ENCODE results near the gene DPH2.

- TF ChIP-seq, protein P1, sequence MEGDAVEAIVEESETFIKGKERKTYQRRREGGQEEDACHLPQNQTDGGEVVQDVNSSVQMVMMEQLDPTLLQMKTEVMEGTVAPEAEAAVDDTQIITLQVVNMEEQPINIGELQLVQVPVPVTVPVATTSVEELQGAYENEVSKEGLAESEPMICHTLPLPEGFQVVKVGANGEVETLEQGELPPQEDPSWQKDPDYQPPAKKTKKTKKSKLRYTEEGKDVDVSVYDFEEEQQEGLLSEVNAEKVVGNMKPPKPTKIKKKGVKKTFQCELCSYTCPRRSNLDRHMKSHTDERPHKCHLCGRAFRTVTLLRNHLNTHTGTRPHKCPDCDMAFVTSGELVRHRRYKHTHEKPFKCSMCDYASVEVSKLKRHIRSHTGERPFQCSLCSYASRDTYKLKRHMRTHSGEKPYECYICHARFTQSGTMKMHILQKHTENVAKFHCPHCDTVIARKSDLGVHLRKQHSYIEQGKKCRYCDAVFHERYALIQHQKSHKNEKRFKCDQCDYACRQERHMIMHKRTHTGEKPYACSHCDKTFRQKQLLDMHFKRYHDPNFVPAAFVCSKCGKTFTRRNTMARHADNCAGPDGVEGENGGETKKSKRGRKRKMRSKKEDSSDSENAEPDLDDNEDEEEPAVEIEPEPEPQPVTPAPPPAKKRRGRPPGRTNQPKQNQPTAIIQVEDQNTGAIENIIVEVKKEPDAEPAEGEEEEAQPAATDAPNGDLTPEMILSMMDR (IDR thresholded peaks at IDR 0.05; ENCODE audit: control extremely low read depth in 1 of 3, insufficient read depth in 1 of 3, low read depth in 1 of 3, low read length in 3 of 3) = no peak
- TF ChIP-seq BCL11A (IDR thresholded peaks at IDR 0.05; ENCODE audit: low read depth in 2 of 2, low read length in 2 of 2) = no peak
- TF ChIP-seq, protein P2, sequence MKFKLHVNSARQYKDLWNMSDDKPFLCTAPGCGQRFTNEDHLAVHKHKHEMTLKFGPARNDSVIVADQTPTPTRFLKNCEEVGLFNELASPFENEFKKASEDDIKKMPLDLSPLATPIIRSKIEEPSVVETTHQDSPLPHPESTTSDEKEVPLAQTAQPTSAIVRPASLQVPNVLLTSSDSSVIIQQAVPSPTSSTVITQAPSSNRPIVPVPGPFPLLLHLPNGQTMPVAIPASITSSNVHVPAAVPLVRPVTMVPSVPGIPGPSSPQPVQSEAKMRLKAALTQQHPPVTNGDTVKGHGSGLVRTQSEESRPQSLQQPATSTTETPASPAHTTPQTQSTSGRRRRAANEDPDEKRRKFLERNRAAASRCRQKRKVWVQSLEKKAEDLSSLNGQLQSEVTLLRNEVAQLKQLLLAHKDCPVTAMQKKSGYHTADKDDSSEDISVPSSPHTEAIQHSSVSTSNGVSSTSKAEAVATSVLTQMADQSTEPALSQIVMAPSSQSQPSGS (IDR thresholded peaks at IDR 0.05; ENCODE audit: low read length) = no peak
- no peak for TF ChIP-seq POLR2A (IDR thresholded peaks at IDR 0.05; ENCODE audit: control extremely low read depth in 1 of 2, low read depth in 2 of 2, low read length in 2 of 2)
- TF ChIP-seq TBP (IDR thresholded peaks at IDR 0.05; ENCODE audit: low read depth, low read length) = no peak
- no peak for TF ChIP-seq EGR1 (IDR thresholded peaks at IDR 0.05; ENCODE audit: borderline replicate concordance, low read depth, low read length)
- TF ChIP-seq POLR2AphosphoS5 (IDR thresholded peaks at IDR 0.05; ENCODE audit: low read depth, low read length) = no peak
Measured at GRCh38 chr1:43999455-43999854, 29.6 kb downstream of the DPH2 start.

Data from H1 (cell line).